IPS DF 4.7 (cell line): ENCODE results near the gene ZNF423.
"Not testable (repeated sequence)": the region's sequence is repeated elsewhere in the genome, so short reads cannot be mapped to it uniquely, and the experiment has no call there.

Source experiments
- DNase-seq: peaks from one replicate; pipeline ENCODE4 v3.0.0-alpha.2; 2013; ENCODE audit warnings: low spot score; ENCODE audit errors: extremely low read depth

ZNF423 gene

GRCh38 chr16:49871824-49872223 is 15.9 kb upstream of the ZNF423 start:
- not testable (repeated sequence) for DNase-seq

GRCh38 chr16:49869731-49870130 is 13.8 kb upstream of the ZNF423 start:
- no peak for DNase-seq

- DNase-seq, result no peak
These were observed 12.1 kb upstream of the ZNF423 start for GRCh38 chr16:49867796-49868668.

GRCh38 chr16:49867234-49867633 is 11.3 kb upstream of the ZNF423 start:
- DNase-seq, result no peak

GRCh38 chr16:49866595-49867071 is 10.7 kb upstream of the ZNF423 start:
- no peak for DNase-seq

GRCh38 chr16:49862694-49863093 is 6.8 kb upstream of the ZNF423 start:
- no peak for DNase-seq

- DNase-seq, result no peak
These were observed 5.4 kb upstream of the ZNF423 start for GRCh38 chr16:49861299-49861698.

- DNase-seq, result no peak
These were observed 4.7 kb upstream of the ZNF423 start for GRCh38 chr16:49860593-49860992.

GRCh38 chr16:49859125-49859811 is 3.4 kb upstream of the ZNF423 start:
- DNase-seq, result no peak

- DNase-seq, result no peak
These were observed 2.5 kb upstream of the ZNF423 start for GRCh38 chr16:49858200-49859124.

GRCh38 chr16:49857423-49858181 is 1.7 kb upstream of the ZNF423 start:
- DNase-seq, result no peak

GRCh38 chr16:49856672-49857330 is 889 bp upstream of the ZNF423 start:
- no peak for DNase-seq

- DNase-seq, result no peak
These were observed 561 bp downstream of the ZNF423 start for GRCh38 chr16:49855280-49855821.

- DNase-seq, result no peak
These were observed 1.1 kb downstream of the ZNF423 start for GRCh38 chr16:49854796-49855203.

GRCh38 chr16:49854188-49854795 is 1.6 kb downstream of the ZNF423 start:
- DNase-seq, result no peak

GRCh38 chr16:49852279-49852678 is 3.6 kb downstream of the ZNF423 start:
- no peak for DNase-seq

GRCh38 chr16:49851468-49851787 is 4.5 kb downstream of the ZNF423 start:
- DNase-seq, result no peak

- no peak for DNase-seq
These were observed 5.1 kb downstream of the ZNF423 start for GRCh38 chr16:49850558-49851467.

- DNase-seq, result no peak
These were observed 6.2 kb downstream of the ZNF423 start for GRCh38 chr16:49849754-49850108.
